GM19324 (cell line): Measurements from ENCODE around the gene KDM5A.
"Not testable (repeated sequence)": the region's sequence is repeated elsewhere in the genome, so short reads cannot be mapped to it uniquely, and the experiment has no call there.

ENCODE experiments used
- ATAC-seq: cut with Tn5 transposase; IDR thresholded peaks from one replicate; pipeline ENCODE4 v1.9.1; 2021; ENCODE audit warnings: mild to moderate bottlenecking, moderate library complexity; ENCODE audit not compliant: unreplicated experiment, low FRiP score

KDM5A gene

GRCh38 chr12:334125-334524 is 55.0 kb downstream of the KDM5A start:
- ATAC-seq = no peak

DNA sequence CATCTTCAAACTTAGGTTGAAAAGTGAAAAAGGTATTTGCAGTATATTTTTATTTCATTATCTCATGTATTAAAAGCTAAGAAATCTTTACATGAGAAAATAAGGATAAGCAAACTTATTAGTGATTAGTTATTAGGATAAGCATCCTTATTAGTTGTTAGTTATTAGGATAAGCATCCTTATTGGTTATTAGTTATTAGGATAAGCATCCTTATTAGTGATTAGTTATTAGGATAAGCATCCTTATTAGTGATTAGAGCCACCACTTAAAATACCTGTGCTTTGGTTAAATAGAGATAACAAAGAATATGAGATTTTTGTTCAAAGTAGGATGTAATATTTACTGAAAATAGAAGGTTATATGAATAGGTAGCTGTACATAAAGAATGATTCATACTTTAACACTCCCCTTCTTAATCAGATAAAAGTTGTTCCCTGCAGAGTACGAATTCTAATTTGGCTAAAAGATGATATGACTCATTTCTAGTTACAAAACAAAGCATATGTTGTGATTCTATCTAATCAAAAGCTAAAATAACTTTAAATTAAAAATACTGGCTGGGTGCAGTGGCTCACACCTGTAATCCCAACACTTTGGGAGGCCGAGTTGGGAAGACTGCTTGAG is 56.4 kb downstream of the KDM5A start:
- no peak for ATAC-seq

DNA sequence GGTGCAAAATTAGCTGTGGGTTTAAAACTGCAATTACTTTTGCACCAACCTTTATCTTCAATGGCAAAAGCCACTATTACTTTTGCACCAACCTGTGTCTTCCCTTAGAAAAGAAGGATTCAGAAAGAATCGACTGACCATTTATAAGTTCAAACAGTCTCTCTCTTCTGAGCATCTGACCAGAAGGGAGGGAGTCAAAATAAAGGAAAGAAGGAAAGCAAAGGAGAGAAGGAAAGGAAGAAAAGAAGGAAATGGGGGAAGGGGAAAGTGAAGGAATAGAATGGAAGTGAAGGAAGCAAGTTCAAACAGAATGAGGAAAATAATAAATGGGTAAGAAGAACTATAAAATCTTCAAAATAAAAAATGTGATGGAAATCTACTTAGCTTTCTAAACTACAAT is 57.8 kb downstream of the KDM5A start:
- ATAC-seq = no peak

GRCh38 chr12:325906-326305 is 63.2 kb downstream of the KDM5A start:
- ATAC-seq = no peak

DNA sequence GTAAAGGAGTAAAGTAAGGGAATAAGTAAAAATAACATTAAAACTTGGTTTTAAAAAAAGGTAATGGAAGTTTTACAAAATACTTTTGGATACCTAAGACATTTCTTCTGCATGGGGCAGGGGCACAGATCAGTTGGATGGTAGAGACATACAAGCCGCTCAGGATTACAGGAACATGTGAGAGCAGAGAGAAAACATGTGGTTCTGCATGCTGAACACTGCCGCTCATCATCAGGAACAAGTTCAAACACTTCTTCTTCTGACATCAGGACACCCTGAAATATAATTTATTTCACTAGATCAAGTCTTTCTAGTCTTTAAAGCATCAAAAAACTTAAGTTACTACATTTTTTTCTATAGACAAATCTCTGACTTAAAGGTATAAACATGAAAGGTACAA is 65.6 kb downstream of the KDM5A start:
- no peak for ATAC-seq

DNA sequence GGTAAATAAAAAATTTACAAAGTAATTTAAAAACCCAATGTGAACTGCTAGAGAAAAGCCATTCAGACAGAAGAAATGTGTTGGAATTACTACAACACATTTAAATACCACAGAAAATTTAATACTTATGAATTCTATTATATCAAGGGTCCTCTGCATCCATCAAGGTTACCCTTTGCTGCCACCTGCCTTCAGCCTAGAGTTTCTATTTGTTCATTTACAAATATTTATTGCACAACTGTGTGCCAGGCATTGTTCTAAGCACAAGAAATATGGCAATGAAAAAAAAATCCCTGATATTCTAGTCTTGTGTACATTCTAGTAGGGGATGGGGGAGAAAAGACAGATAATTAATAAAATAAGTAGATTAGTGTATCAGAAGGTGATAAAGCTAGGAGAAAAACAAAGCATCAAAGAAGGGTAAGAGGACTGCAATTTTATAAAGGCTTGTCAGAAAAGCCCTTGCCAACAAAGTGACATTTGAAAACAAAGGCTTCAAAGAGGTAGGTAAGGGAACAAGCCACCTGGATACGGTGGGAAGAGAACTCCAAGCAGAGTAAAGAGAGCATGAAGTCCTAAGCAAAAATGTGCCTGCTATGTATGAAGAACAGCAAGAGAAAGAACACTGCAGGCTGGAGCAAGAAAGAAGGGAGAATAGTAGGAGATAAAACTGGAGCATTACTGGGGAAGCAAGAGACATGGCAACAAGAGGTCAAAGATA is 67.4 kb downstream of the KDM5A start:
- no peak for ATAC-seq

GRCh38 chr12:318759-319515 is 70.2 kb downstream of the KDM5A start:
- ATAC-seq = no peak

- no peak for ATAC-seq
Observed at GRCh38 chr12:308511-308910, 80.6 kb downstream of the KDM5A start.

DNA sequence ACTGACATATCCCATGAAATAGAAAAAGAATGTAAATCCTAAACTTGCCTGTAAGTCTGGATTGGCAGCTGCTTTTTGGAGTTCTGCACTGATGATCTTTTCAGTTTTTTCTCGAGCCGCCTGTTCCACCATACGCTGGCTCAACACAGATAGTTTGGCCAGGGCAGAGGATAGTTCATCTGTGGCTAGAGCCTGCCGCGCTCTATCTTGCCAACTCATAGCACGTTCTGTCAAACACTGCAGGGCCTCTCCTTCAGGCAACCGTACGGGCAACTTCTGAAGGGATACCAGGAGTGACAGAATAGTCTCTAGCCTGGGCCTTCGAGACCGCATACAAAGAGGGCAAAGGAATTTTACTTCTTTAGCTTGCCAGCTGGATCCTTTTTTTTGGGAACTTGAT is 81.7 kb downstream of the KDM5A start:
- no peak for ATAC-seq

DNA sequence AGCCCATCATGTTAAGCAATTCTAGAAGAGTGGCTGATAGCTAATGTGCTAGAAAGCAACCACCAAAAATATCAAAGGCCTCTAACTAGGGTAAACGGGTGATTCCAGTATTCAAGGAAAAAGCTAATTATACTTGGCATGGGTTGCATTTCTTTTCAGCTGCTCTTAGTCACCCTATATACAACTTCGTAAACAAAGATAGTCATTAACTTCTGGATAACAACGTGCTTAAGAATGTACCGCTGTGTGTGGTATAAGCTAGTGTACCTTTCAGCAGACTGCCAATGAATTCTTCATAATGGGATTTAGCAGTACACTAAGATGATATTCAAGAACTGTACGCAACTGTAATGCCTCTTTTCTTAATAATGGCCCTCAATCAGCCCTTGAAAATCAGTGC is 84.3 kb downstream of the KDM5A start:
- ATAC-seq = no peak

DNA sequence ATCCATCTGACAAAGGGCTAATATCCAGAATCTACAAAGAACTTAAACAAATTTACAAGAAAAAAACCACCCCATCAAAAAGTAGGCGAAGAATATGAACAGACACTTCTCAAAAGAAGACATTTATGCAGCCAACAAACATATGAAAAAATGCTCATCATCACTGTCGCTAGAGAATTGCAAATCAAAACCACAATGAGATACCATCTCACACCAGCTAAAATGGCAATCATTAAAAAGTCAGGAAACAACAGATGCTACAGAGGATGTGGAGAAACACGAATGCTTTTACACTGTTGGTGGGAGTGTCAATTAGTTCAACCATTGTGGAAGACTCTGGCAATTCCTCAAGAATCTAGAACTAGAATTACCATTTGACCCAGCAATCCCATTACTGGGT is 86.4 kb downstream of the KDM5A start:
- not testable (repeated sequence) for ATAC-seq

GRCh38 chr12:300166-300565 is 89.0 kb downstream of the KDM5A start:
- not testable (repeated sequence) for ATAC-seq

- not testable (repeated sequence) for ATAC-seq
Observed at GRCh38 chr12:299511-299910, 89.6 kb downstream of the KDM5A start.

DNA sequence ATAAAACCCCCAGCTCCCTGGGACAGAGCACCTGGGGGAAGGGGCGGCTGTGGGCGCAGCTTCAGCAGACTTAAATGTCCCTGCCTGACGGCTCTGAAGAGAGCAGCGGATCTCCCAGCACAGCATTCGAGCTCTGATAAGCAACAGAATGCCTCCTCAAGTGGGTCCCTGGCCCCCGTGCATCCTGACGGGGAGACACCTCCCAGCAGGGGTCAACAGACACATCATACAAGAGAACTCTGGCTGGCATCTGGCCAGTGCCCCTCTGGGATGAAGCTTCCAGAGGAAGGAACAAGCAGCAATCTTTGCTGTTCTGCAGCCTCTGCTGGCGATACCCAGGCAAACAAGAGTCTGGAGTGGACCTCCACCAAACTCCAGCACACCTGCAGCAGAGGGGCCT is 91.1 kb downstream of the KDM5A start:
- ATAC-seq = not testable (repeated sequence)

DNA sequence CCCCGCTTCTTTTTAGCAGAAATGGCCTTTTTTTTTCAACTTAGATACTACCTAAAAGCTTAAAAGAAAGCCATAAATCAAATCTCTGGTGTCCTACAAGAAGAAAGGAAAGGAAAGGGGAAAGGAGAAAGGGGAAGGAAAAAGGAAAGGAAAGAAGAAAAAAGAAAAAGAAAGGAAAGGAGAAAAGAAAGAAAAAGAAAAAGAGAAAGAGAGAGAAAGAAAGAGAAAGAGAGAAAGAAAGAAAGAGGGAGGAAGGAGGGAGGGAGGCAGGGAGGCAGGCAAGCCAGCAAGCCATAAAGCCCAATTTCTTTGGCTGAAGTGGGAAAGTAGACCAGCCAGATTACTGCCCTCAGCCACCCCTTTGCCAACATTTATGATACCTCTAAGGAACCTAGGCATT is 94.0 kb downstream of the KDM5A start:
- ATAC-seq = no peak

DNA sequence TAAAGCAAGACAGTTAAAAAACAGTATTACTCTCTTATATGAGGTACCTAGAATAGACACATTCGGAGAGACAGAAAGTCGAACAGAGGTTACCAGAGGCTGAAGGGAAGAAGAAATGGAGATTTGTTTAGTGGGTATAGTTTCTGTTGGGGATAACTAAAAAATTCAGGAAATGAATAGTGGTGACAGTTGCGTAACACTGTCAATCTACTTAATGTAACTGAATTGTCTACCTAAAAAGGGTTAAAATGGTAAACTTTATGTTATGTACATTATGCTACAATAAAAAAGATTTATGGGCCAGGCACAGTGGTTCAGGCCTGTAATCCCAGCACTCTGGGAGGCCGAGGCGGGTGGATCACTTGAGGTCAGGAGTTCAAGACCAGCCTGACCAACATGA is 95.9 kb downstream of the KDM5A start:
- ATAC-seq = no peak

DNA sequence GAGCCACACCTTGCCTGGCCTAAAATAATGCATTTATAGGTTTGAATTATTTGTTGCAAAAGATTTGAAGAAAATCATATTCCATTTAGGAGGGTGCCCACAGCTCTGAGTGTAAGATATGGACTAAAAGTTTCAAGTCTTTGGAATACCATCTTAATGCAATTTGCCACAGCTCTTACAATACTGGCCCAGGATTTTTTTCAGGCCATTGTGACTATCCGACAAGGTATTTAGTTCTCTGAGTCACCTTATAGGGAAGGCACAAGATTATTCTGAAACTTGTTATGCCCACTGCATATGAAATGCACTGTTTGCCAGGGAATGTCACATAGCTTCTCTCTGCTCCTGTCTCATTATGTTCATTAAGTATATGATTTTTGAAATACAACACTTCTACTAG is 96.9 kb downstream of the KDM5A start:
- ATAC-seq = no peak

- no peak for ATAC-seq
Observed at GRCh38 chr12:291153-291723, 97.9 kb downstream of the KDM5A start.

DNA sequence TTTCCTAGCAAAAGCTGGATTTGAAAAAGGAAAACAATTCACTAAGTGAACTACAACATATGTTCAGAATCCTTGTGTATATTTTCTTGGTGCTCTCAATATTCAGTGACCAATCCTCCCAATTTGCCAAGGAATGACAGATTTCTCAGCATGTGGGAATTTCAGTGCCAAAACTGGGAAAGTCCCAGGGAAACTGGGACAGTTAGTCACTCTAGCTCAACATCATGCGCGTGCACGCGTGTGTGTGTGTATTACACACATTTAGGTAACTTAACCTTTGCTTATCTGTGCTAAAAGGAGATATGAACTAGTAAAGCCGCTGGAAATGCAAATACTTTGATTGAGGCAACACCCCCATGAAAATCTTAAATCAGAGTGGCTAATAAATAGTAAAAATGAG is 100.4 kb downstream of the KDM5A start:
- no peak for ATAC-seq

- no peak for ATAC-seq
Observed at GRCh38 chr12:286531-287300, 102.4 kb downstream of the KDM5A start.

DNA sequence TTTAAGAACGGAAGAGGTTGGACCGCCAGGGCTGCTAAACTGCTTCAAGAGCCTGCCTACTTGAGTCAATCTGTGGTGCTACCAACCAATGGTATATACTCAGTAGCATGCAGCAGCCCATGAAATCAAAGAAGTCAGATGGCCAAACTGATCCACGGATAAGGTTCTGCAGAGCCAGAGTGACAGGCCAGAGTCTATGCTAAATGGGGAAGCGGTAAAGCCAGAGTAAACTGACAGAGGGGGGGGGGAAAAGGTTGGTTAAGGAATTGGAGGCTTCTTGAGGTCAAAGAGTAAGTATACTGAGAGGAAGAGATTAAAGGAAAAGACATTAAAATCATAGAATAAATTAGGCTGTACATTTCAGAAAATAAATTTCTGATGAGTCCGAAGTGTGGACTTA is 111.1 kb downstream of the KDM5A start:
- no peak for ATAC-seq
